ENCODE results near the gene OGFOD1.
"Not testable (repeated sequence)": the region's sequence is repeated elsewhere in the genome, so short reads cannot be mapped to it uniquely, and the experiment has no call there.

The OGFOD1 gene

DNA sequence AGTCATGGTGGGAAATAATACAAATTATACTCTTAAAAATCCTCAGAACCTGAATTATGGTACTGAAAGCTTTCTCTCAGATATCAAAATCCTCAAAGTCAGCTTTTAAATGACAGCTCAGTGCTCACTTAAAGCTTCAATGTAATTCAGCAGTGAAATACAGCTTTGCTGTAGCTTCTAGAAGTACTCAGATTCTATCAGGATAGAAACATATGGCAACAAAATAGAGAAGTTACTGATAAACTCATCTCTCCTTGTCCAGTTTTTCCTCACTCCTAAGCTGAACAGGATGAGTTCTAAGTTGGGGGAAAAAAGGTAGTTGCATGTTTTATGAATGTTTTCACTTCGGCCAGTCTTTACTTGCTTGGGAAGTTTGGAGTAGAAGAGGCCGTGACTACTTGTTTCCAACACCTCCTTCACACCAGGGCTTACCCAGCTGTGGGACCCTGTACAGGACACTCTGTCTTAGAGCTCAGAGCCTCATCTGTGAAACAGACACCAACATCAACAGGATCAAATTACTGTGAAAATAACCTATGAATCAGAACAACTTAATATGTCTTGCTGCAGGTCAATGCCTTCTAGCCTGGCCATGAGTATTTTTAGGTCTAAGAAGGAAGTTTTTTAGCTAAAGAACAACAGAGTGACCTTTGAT lies 30.2 kb downstream of the OGFOD1 start:
- DNase-seq: no peak

DNA sequence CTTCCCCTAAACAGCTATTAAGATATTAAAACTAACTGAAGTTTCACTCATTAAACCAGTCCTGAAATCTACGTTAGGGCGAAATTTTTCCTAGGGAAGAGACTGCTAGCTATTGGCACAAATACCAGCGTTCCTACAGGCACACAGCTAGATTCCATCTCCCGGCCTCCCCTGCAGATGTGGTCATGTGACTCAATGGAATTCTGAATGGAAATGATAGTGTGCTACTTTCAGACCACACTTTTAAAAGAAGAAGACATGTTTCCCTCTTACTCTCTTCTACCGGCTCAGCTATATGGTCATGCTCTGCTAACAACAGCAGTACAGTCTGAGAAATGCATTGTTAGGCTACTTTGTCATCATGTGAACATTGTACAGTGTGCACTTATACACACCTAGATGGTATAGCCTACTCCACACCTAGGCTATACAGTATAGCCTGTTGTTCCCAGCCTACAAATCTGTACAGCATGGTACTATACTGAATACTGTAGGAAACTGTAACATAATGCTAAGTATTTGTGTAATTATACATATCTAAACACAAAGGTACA lies 31.4 kb downstream of the OGFOD1 start:
- DNase-seq: no peak

- DNase-seq: no peak
Observed at GRCh38 chr16:56483394-56483793, 32.0 kb downstream of the OGFOD1 start.

- DNase-seq: no peak
Observed at GRCh38 chr16:56488035-56488434, 36.7 kb downstream of the OGFOD1 start.

DNA sequence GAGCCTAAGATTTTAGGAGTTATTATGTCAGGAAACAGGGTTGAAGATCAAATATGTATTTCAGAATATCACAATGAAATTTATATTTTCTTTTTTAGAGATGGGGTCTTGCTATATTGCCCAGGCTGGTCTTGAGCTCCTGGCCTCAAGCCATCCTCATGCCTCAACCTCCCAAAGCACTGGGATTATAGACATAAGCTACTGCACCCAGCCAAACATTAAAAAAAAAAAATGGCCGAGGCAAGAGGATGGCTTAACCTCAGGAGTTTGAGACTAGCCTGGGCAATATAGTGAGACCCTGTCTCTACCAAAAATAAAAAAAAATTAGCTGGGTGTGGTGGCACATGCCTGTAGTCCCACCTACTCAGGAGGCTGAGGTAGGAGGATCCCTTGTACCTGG lies 37.5 kb downstream of the OGFOD1 start:
- not testable (repeated sequence) for DNase-seq

GRCh38 chr16:56491657-56492261 lies 40.4 kb downstream of the OGFOD1 start:
- no peak for DNase-seq

- DNase-seq: no peak
Observed at GRCh38 chr16:56493126-56493525, 41.8 kb downstream of the OGFOD1 start.

GRCh38 chr16:56493815-56494214 lies 42.5 kb downstream of the OGFOD1 start:
- DNase-seq: no peak

GRCh38 chr16:56505181-56505580 lies 53.8 kb downstream of the OGFOD1 start:
- no peak for DNase-seq

GRCh38 chr16:56506941-56507340 lies 55.6 kb downstream of the OGFOD1 start:
- DNase-seq: no peak

DNA sequence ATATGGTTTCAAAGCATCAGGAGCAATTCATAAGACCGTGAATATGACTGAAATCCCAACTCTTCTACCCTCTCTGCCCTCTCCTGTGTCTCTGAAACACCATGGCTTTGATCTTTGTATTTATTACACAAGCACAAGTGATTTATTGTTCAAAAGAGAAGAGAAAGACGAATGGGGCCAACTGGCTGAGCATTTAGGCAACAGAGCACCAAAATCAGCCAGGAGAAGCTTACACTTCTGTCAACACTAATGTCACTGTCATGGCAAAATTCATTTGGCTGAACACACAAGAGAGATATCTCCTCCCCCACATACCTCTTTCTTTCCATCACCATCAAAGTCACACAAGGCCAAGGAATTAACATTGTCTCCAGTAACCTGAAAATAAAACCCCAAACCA lies 59.2 kb downstream of the OGFOD1 start:
- DNase-seq: no peak

DNA sequence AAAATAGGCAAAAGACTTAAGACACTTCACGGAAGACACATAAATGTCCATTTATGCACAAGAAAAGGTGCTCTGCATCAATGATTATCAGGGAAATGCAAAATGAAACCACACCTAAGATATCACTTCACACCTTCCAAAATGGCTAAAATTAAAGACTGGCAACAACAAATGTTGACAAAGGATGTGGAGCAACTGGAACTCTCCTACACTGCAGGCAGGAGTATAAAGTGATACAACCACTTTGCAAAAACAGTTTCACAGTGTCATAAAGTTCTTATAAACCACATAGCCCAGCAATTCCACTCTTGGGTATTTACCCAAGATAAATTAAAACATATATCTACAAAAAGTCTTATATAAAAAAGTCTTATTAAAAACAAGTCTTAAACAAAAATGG lies 60.7 kb downstream of the OGFOD1 start:
- no peak for DNase-seq

- no peak for DNase-seq
Observed at GRCh38 chr16:56513091-56513490, 61.7 kb downstream of the OGFOD1 start.

DNA sequence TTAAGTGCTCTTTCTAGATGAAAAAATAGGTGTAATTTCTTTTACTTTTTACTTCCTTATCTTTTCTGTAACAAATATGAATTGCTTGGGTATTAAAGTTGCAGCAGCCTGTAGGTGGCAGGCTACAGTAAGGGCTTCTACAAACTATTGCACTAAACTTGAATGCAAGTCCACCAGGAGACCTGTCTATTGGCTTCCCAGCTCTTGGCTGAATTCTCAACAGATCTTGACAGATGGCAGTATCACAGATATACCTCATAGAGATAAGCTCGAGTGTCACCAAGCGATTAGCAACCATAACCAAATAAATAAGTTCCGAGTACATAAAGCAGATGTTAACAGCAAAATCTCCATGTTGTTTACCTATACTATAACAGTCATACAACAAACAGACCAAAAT lies 62.6 kb downstream of the OGFOD1 start:
- peak; percentile 35 for DNase-seq

- DNase-seq: no peak
Observed at GRCh38 chr16:56514845-56515244, 63.5 kb downstream of the OGFOD1 start.

DNA sequence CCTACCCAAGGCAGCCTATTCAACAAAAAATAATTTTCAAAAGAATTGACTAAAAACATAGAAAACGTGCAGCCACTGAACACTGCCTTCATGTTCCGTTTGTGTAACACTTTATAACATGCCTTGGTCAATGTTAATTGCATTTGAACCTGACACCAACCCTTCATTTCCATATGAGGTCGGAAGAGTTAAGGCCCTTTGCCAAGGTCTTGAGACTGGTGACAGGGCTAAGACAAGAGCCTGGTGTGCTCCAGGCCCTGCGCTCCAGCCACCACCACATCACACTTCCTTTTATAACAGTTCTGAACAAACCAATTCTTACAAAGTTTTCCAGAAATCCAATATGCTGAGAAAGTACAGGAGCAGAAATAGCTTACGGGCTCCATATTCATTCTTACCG lies 64.3 kb downstream of the OGFOD1 start:
- DNase-seq: no peak

DNA sequence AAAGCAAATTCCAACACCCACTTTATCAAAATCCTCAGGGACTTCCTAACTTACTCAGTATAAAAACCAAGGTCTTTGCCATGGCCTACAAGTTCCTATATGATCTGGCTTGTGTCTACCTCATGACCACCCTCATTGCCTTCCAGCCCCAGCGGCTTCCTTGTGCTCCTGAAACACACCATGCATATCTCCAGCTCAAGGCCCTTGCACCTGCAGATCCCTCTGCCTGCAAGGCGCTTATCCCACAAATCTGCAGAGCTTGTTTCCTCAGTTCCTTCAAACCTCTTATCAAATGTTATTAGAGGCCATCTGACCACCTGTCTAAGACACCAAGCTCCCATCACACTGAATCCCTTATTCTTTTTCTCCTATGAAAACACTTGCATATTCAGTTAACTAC lies 65.9 kb downstream of the OGFOD1 start:
- no peak for DNase-seq

DNA sequence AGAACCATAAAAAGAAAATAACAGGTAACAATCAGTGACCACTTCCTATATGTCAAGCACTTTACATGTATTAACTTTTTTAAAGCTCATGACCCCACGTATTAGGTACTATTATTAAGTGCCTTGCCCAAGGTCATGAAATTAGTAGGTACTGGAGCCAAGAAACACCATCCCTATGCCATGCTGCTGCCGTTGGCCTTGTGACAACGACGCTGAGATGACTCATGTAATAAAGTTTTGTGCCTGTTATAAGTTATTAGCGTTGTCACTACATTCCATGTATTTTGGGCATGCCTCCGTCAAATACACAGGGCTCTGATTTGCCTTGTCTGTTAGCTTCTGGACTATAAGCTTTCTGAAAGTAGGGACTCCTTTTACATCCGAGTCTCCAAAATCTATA lies 67.1 kb downstream of the OGFOD1 start:
- no peak for DNase-seq

DNA sequence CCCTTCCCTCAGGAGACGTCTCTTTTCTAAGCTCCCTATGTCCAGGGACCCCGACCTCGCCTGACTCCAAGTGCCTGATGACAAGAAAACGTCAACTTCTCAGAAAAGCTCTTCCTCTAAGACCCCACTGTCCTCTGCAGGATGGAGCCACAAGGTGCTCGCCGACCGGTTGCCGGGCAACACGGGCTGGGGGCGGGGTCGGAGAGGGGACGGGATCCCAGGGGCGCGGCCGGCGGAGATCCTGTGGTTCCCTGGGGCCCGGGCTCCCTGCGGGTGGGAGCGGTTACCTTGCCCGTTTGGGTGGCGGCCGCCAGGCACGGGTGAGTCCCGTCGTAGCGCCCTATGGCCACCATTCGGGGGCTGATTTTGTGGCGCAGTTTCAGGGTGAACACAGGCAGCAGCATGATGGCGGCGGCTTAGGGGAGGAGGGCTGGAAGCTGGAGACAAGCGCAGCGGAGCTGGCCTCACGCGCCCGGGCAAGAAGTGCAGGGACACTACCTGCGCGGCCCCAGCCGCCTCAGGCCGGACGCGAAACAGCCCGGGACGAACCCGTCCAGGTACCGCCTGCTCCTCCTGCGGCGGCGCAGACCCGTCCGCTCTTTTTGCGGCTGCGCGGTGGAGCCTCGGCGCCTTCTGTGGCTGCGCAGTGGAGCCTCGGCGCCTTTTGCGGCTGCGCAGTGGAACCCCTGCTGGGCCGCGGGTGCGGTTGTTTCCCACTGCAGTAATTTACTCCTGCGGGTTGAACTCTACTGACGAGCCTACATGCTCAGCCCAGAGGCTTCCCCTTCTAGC lies 68.3 kb downstream of the OGFOD1 start, which contains the start of gene BBS2:
TSS of gene BBS2 (minus strand) at position 566 of the 792 bp plus-strand sequence. CDS start at position 404, 162 bp downstream.
- DNase-seq: peak; percentile 94

GRCh38 chr16:56520251-56520577 lies 68.9 kb downstream of the OGFOD1 start:
- no peak for DNase-seq

GRCh38 chr16:56525236-56525635 lies 73.9 kb downstream of the OGFOD1 start:
- no peak for DNase-seq
